GM12878 (cell line): ENCODE measurements around the gene FAF1. TPM values are rescaled to one million over a fixed set of nuclear protein-coding genes. Genes with fewer than 3 reads are reported as not detected.

Source experiments
- ATAC-seq: fragments of 200-7000 bp; cut with Tn5 transposase; 3 replicates; pipeline ENCODE4 v1.9.1; 2020; ENCODE audit warnings: mild to moderate bottlenecking, moderate library complexity
- BruUV-seq: library from RNA; stranded (reverse); fragments of 400-500 nt; replicated peaks from 2 replicates; lab custom pipeline; 2021; lab: Mats Ljungman, UMichigan
- CTCF ChIA-PET: fragments of 300-600 bp; sonication (Branson Sonifier 250); formaldehyde crosslinking; extraction: SDS; loops from one replicate; lab custom pipeline; 2021; ENCODE audit warnings: inconsistent platforms; lab: Yijun Ruan, JAX
- POLR2A ChIA-PET: fragments of 350-600 bp; formaldehyde crosslinking; extraction: SDS; loops from one replicate; lab custom pipeline; 2021; ENCODE audit warnings: inconsistent platforms; lab: Charles Lee
- RAD21 ChIA-PET: fragments of 300-600 bp; sonication (Branson Sonifier 250); formaldehyde crosslinking; loops from one replicate; lab custom pipeline; 2023; ENCODE audit warnings: antibody characterized with exemption; ENCODE audit not compliant: unreplicated experiment; lab: Charles Lee
- SMC1A ChIA-PET: fragments of 300-600 bp; sonication (Branson Sonifier 250); formaldehyde crosslinking; loops from one replicate; lab custom pipeline; 2023; ENCODE audit not compliant: unreplicated experiment, uncharacterized antibody; lab: Charles Lee
- DNase-seq: peaks from one replicate; pipeline ENCODE4 v3.0.0-alpha.2; 2011; ENCODE audit warnings: low read depth, low spot score
- FAIRE-seq: peaks from 3 replicates; lab custom pipeline; 2011; peaks lifted over from hg19 to GRCh38; lab: Jason Lieb, UNC
- H2AFZ ChIP-seq: 2 replicates; pipeline ENCODE4 v1.6.0; 2011; ENCODE audit warnings: low read depth, low read length, control low read depth; ENCODE audit not compliant: control insufficient read depth
- H3K27ac ChIP-seq: 2 replicates; pipeline ENCODE4 v1.5.1; 2011; ENCODE audit warnings: control low read depth; ENCODE audit not compliant: control insufficient read depth, insufficient read depth
- H3K27me3 ChIP-seq, 2 experiments: replicated peaks in 1 of 2; 2 replicates each; pipeline versions ENCODE4 v1.6.0 to v1.6.1; 2011; ENCODE audit warnings: low read length in 1 of 2; ENCODE audit not compliant: control insufficient read depth in 2 of 2, insufficient read depth in 2 of 2
- H3K36me3 ChIP-seq, 2 experiments: 2 replicates each; pipeline ENCODE4 v1.5.1; 2011; ENCODE audit warnings: low read length in 1 of 2; ENCODE audit not compliant: control insufficient read depth in 2 of 2, insufficient read depth in 2 of 2
- H3K4me1 ChIP-seq: 2 replicates; pipeline ENCODE4 v1.6.1; 2011; ENCODE audit warnings: mild to moderate bottlenecking, low read length, moderate library complexity, mixed read lengths; ENCODE audit not compliant: control insufficient read depth, insufficient read depth
- H3K4me2 ChIP-seq: 2 replicates; pipeline ENCODE4 v1.6.0; 2011; ENCODE audit warnings: control low read depth; ENCODE audit not compliant: control insufficient read depth, insufficient read depth
- H3K4me3 ChIP-seq: fragments of 200-600 bp; sonication (generic); 2 replicates; pipeline ENCODE4 v1.5.1; 2016
- H3K79me2 ChIP-seq: 2 replicates; pipeline ENCODE4 v1.6.0; 2011; ENCODE audit warnings: low read length; ENCODE audit not compliant: control insufficient read depth, insufficient read depth
- H3K9ac ChIP-seq: 2 replicates; pipeline ENCODE4 v1.8.0; 2011; ENCODE audit warnings: low read length, control low read depth, mixed read lengths; ENCODE audit not compliant: control insufficient read depth, insufficient read depth
- H3K9me3 ChIP-seq: replicated peaks from 3 replicates; pipeline ENCODE4 v1.5.1; 2011; ENCODE audit warnings: mild to moderate bottlenecking, low read length; ENCODE audit not compliant: control insufficient read depth, insufficient read depth
- H4K20me1 ChIP-seq: 2 replicates; pipeline ENCODE4 v1.6.0; 2011; ENCODE audit not compliant: control insufficient read depth, insufficient read depth
- BCL11A ChIP-seq: IDR thresholded peaks from 2 replicates; pipeline ENCODE4 v1.6.1; 2011; ENCODE audit warnings: low read depth, low read length
- E4F1 ChIP-seq: fragments of 450-650 bp; IDR thresholded peaks from 2 replicates; pipeline ENCODE4 v1.6.1; 2018; ENCODE audit warnings: borderline replicate concordance, mild to moderate bottlenecking; ENCODE audit not compliant: partially characterized antibody
- ESRRA ChIP-seq: IDR thresholded peaks from 2 replicates; pipeline ENCODE4 v1.6.1; 2012; ENCODE audit warnings: mild to moderate bottlenecking, low read length, improper control_type of control experiment
- FOS ChIP-seq: IDR thresholded peaks from 3 replicates; pipeline ENCODE4 v1.6.1; 2011; ENCODE audit warnings: borderline replicate concordance; ENCODE audit not compliant: insufficient read length; ENCODE audit errors: extremely low read depth
- FOXM1 ChIP-seq: IDR thresholded peaks from 2 replicates; pipeline ENCODE4 v1.6.1; 2012; ENCODE audit warnings: low read depth, mild to moderate bottlenecking, inconsistent platforms, low read length, moderate library complexity
- JUNB ChIP-seq: IDR thresholded peaks from 2 replicates; pipeline ENCODE4 v1.6.1; 2016; ENCODE audit warnings: antibody characterized with exemption, mild to moderate bottlenecking
- MTA2 ChIP-seq: fragments of 450-650 bp; IDR thresholded peaks from 2 replicates; pipeline ENCODE4 v1.6.1; 2016; ENCODE audit warnings: low read depth, mild to moderate bottlenecking, moderate library complexity
- PKNOX1 ChIP-seq: fragments of 450-650 bp; IDR thresholded peaks from 2 replicates; pipeline ENCODE4 v1.6.1; 2016; ENCODE audit warnings: mild to moderate bottlenecking
- ZNF217 ChIP-seq: fragments of 450-650 bp; IDR thresholded peaks from 2 replicates; pipeline ENCODE4 v1.6.1; 2017; ENCODE audit warnings: antibody characterized with exemption, mild to moderate bottlenecking
- WGBS: methylation state at CpG from one replicate; pipeline ENCODE4 v1.1.6; 2016; ENCODE audit warnings: low lambda C conversion rate; ENCODE audit not compliant: insufficient replicate concordance, insufficient coverage; ENCODE audit errors: missing lambda C conversion rate; 5-methylcytosine and 5-hydroxymethylcytosine counted together
- in situ Hi-C: fragments of 300-500 bp; cut with MboI; formaldehyde crosslinking; loops from 9 replicates; pipeline ENCODE4 v1.14.3; 2018; ENCODE audit warnings: mixed read lengths
- intact Hi-C: fragments of 100-400 bp; cut with micrococcal nuclease; formaldehyde crosslinking; loops from one replicate; pipeline ENCODE4 v1.14.2; 2022; ENCODE audit not compliant: unreplicated experiment
- polyA plus RNA-seq, 11 experiments: library from polyadenylated mRNA; depleted of rRNA in 4 of 11; unstranded in 6 of 11; stranded (reverse) in 5 of 11; fragments of >200 nt; fragmentation: Nextera tagmentation in 4 of 11; fragmentation: Illumina TruSeq in 1 of 11; extraction: Ambion mirVana in 4 of 11; extraction: Trizol in 1 of 11; gene quantifications; 1 replicate in 1 of 11; 2 replicates in 10 of 11; pipeline versions ENCODE4 v1.2.1 to v1.2.3, GENCODE V29; 2011 to 2016; ENCODE audit warnings: inconsistent platforms in 2 of 11, missing spikeins in 2 of 11, low read depth in 1 of 11
- total RNA-seq, 4 experiments: library from RNA; depleted of rRNA in 3 of 4; stranded (reverse); fragments of >200 nt in 3 of 4; fragmentation: Illumina TruSeq in 1 of 4; extraction: Trizol in 1 of 4; gene quantifications; 2 replicates each; pipeline versions ENCODE4 v1.2.1 to v1.2.3, GENCODE V29; 2013 to 2021
- TF ChIP-seq, protein P1 (sequence below): IDR thresholded peaks from 2 replicates; pipeline ENCODE4 v1.6.1; 2012; ENCODE audit warnings: low read depth, low read length, improper control_type of control experiment

Gene FAF1
- total and polyA plus RNA-seq, 10 of the 15 experiments (the other 5 are each of a cell fraction or from before 2014, with no cell fraction given): 8.6 to 54.5 (median 23.7) TPM

GRCh38 chr1:50452700-50453099 is 507.4 kb downstream of the FAF1 start (continued):
- TF ChIP-seq FOXM1: no peak
- TF ChIP-seq ZNF217: no peak
- TF ChIP-seq MTA2: no peak
- TF ChIP-seq, protein P1, sequence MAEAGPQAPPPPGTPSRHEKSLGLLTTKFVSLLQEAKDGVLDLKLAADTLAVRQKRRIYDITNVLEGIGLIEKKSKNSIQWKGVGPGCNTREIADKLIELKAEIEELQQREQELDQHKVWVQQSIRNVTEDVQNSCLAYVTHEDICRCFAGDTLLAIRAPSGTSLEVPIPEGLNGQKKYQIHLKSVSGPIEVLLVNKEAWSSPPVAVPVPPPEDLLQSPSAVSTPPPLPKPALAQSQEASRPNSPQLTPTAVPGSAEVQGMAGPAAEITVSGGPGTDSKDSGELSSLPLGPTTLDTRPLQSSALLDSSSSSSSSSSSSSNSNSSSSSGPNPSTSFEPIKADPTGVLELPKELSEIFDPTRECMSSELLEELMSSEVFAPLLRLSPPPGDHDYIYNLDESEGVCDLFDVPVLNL: no peak
- no peak for TF ChIP-seq PKNOX1
- TF ChIP-seq, all 136 proteins: peak for 0

DNA sequence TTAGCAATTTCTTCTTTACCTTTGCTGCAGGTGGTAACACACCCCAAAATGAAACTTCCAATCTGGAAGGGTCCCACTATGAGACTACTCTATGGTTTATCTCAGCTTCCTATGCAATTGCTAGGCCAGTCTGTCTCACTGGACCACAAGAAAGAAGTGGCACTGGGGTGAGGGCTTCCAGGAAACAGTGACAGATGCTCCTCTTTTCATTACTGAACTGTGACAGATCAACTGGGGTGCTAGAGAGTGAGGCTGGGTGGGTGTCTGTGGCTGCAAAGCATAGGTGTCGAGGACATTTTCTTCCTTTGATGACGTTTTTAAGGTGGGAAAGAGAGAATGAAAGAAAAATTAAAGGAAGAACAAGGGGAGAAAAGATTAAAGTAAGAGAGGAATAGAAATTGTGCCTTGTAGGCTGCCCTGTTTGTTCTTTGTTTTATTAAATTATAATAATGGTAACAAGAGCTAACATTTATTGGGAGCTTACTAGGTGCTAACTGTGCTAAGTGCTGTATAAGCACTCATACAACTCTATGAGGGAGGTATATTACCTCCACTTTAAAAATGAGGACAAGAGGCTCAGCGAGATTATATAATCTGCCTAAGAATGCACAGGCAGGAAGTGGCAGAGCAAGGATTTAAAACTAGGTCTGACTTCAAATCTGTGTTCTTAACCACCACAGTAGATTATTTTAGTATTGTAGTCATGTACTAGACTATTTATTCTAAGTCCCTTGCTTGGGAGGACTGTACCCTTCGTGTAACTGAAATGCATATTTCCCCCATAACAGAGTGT is 509.0 kb downstream of the FAF1 start:
- RAD21 ChIA-PET: interaction anchor here (1.3 kb wide), 1 partner anchor 253 kb away, joined by 3 read pairs; no protein-coding TSS in a partner anchor
- H3K9ac ChIP-seq: no peak overlapping the region
- no peak overlapping the region for H3K4me3 ChIP-seq
- FAIRE-seq: no peak
- no peak for ATAC-seq
- no peaks in the 10 kb centered on the region for H3K9me3 ChIP-seq
- TF ChIP-seq ESRRA (no peak), FOS (no peak), BCL11A (no peak), JUNB (no peak), E4F1 (no peak)
- TF ChIP-seq, all 136 proteins: peak for 0
- Histone ChIP-seq H2AFZ (no peak overlapping the region), H3K79me2 (no peaks in the 10 kb centered on the region), H3K27ac (no peak overlapping the region), H3K36me3 (no peaks in the 10 kb centered on the region), H3K4me1 (no peaks in the 10 kb centered on the region), H4K20me1 (no peaks in the 10 kb centered on the region), H3K4me2 (no peak overlapping the region), H3K27me3 (no peaks in the 10 kb centered on the region)
- CTCF ChIA-PET: interaction anchor here (1.0 to 1.6 kb wide), 2 partner anchors 9 to 22 kb away, joined by 3 read pairs; no protein-coding TSS in a partner anchor
- in situ Hi-C loops (no loop called here), intact Hi-C loops (no loop called here)
- POLR2A ChIA-PET: no interaction called here
- SMC1A ChIA-PET: interaction anchor here (1.4 to 1.7 kb wide), 3 partner anchors 8 to 152 kb away, joined by 3 to 7 read pairs (median 3); no protein-coding TSS in a partner anchor
- no peak for DNase-seq
- no TSS peak for BruUV-seq
- 65% methylated on average over 4 of the region's 4 CpGs for WGBS
